IMR-90 (cell line): ENCODE data around the gene RERE. TPM values are rescaled to one million over a fixed set of nuclear protein-coding genes. Genes with fewer than 3 reads are reported as not detected.

Experiments
- ATAC-seq: fragments of 200-7000 bp; cut with Tn5 transposase; 2 replicates; pipeline ENCODE4 v1.9.1; 2020; ENCODE audit warnings: low read depth, mild to moderate bottlenecking, moderate library complexity
- BruUV-seq: library from RNA; stranded (reverse); fragments of 400-500 nt; replicated peaks from 2 replicates; lab custom pipeline; 2021; lab: Mats Ljungman, UMichigan
- CTCF ChIA-PET: fragments of 300-600 bp; formaldehyde crosslinking; extraction: SDS; loops from one replicate; lab custom pipeline; 2021; ENCODE audit warnings: antibody characterized with exemption; lab: Yijun Ruan, JAX
- POLR2A ChIA-PET: fragments of 300-600 bp; sonication (Branson Sonifier 250); formaldehyde crosslinking; loops from one replicate; lab custom pipeline; 2022; ENCODE audit warnings: antibody characterized with exemption; ENCODE audit not compliant: unreplicated experiment; lab: Charles Lee
- DNase-seq: peaks from one replicate; pipeline ENCODE4 v3.0.0; 2013
- H2AFZ ChIP-seq: replicated peaks from 2 replicates; pipeline ENCODE3; 2013; ENCODE audit warnings: low read length, mild to moderate bottlenecking; ENCODE audit not compliant: poor library complexity
- H2AK5ac ChIP-seq: 2 replicates; pipeline ENCODE4 v1.6.1; 2013; ENCODE audit warnings: low read depth, low read length, inconsistent platforms
- H2AK9ac ChIP-seq: replicated peaks from 2 replicates; pipeline ENCODE3; 2013; ENCODE audit warnings: mild to moderate bottlenecking, low read depth, low read length, moderate library complexity; ENCODE audit not compliant: poor library complexity
- H2BK120ac ChIP-seq: 2 replicates; pipeline ENCODE4 v1.6.1; 2013; ENCODE audit warnings: low read depth, low read length, inconsistent platforms
- H2BK15ac ChIP-seq: 3 replicates; pipeline ENCODE4 v1.6.1; 2013; ENCODE audit warnings: low read depth, low read length, inconsistent platforms
- H2BK20ac ChIP-seq: 2 replicates; pipeline ENCODE4 v1.6.1; 2013; ENCODE audit warnings: low read depth, mild to moderate bottlenecking, inconsistent platforms, low read length, moderate library complexity
- H2BK5ac ChIP-seq: 2 replicates; pipeline ENCODE4 v1.6.1; 2013; ENCODE audit warnings: mild to moderate bottlenecking, low read depth, low read length, inconsistent platforms; ENCODE audit not compliant: poor library complexity, severe bottlenecking
- H3K14ac ChIP-seq: replicated peaks from 2 replicates; pipeline ENCODE4 v1.6.1; 2013; ENCODE audit warnings: low read depth, low read length, inconsistent platforms
- H3K18ac ChIP-seq: 2 replicates; pipeline ENCODE4 v1.6.1; 2013; ENCODE audit warnings: low read depth, low read length, control low read depth
- H3K23ac ChIP-seq: 2 replicates; pipeline ENCODE4 v1.6.1; 2013; ENCODE audit warnings: low read depth, low read length, inconsistent platforms
- H3K27ac ChIP-seq: 2 replicates; pipeline ENCODE4 v1.5.1; 2013; ENCODE audit warnings: mild to moderate bottlenecking, control low read depth, low read length; ENCODE audit not compliant: insufficient read depth
- H3K27me3 ChIP-seq: 2 replicates; pipeline ENCODE4 v1.6.1; 2013; ENCODE audit warnings: low read length; ENCODE audit not compliant: control insufficient read depth, insufficient read depth
- H3K36me3 ChIP-seq: 2 replicates; pipeline ENCODE4 v1.6.1; 2013; ENCODE audit warnings: low read length, mixed read lengths; ENCODE audit not compliant: control insufficient read depth, insufficient read depth
- H3K4ac ChIP-seq: 2 replicates; pipeline ENCODE4 v1.6.1; 2013; ENCODE audit warnings: low read depth, low read length, inconsistent platforms
- H3K4me1 ChIP-seq: 2 replicates; pipeline ENCODE4 v1.6.1; 2013; ENCODE audit warnings: low read length, mixed read lengths; ENCODE audit not compliant: control insufficient read depth, insufficient read depth
- H3K4me2 ChIP-seq: 2 replicates; pipeline ENCODE4 v1.6.1; 2013; ENCODE audit warnings: low read depth, mild to moderate bottlenecking, control low read depth, low read length, moderate library complexity
- H3K4me3 ChIP-seq: 2 replicates; pipeline ENCODE4 v1.5.1; 2013; ENCODE audit warnings: low read depth, mild to moderate bottlenecking, control low read depth, low read length, moderate library complexity; ENCODE audit not compliant: insufficient read depth
- H3K56ac ChIP-seq: 2 replicates; pipeline ENCODE4 v1.6.1; 2013; ENCODE audit warnings: low read length, inconsistent platforms; ENCODE audit not compliant: insufficient read depth; ENCODE audit errors: extremely low read depth
- H3K79me1 ChIP-seq, 2 experiments: 2 replicates each; pipeline ENCODE4 v1.6.1; 2013; ENCODE audit warnings: low read length in 2 of 2, inconsistent platforms in 1 of 2, low read depth in 1 of 2
- H3K9ac ChIP-seq: 2 replicates; pipeline ENCODE4 v1.6.1; 2013; ENCODE audit warnings: low read depth, low read length, control low read depth
- H3K9me1 ChIP-seq: 2 replicates; pipeline ENCODE4 v1.6.1; 2013; ENCODE audit warnings: low read length, inconsistent platforms; ENCODE audit not compliant: insufficient read depth
- H3K9me3 ChIP-seq: 2 replicates; pipeline ENCODE4 v1.6.1; 2013; ENCODE audit warnings: low read length; ENCODE audit not compliant: control insufficient read depth, insufficient read depth
- H4K20me1 ChIP-seq: 2 replicates; pipeline ENCODE4 v1.6.1; 2013; ENCODE audit warnings: low read length, inconsistent platforms; ENCODE audit not compliant: insufficient read depth
- H4K5ac ChIP-seq: 2 replicates; pipeline ENCODE4 v1.6.1; 2013; ENCODE audit warnings: mild to moderate bottlenecking, low read depth, low read length, control low read depth
- H4K8ac ChIP-seq, 2 experiments: 2 replicates each; pipeline ENCODE4 v1.6.1; 2013; ENCODE audit warnings: low read depth in 2 of 2, low read length in 2 of 2, control low read depth in 1 of 2, inconsistent platforms in 1 of 2
- H4K91ac ChIP-seq: 2 replicates; pipeline ENCODE4 v1.6.1; 2013; ENCODE audit warnings: low read depth, low read length, inconsistent platforms; ENCODE audit not compliant: insufficient read depth
- CTCF ChIP-seq: conservative IDR thresholded peaks from 2 replicates; pipeline ENCODE4 v1.5.1; 2012; ENCODE audit warnings: mild to moderate bottlenecking, low read depth, low read length, improper control_type of control experiment
- FOS ChIP-seq: fragments of 150-350 bp; IDR thresholded peaks from 2 replicates; pipeline ENCODE4 v1.6.1; 2016; ENCODE audit warnings: low read depth, low read length
- WGBS, 2 experiments: methylation state at CpG; one replicate each; pipeline versions ENCODE4 v1.1.5 to v1.1.7; 2013; ENCODE audit warnings: missing lambda C conversion rate in 2 of 2; ENCODE audit not compliant: insufficient read length in 1 of 2; ENCODE audit errors: extremely low coverage in 2 of 2; 5-methylcytosine and 5-hydroxymethylcytosine counted together
- dilution Hi-C: fragments of 300-500 bp; cut with HindIII; formaldehyde crosslinking; loops from one replicate; pipeline ENCODE4 v1.14.3; 2018; ENCODE audit warnings: low sequenced_read_pairs; ENCODE audit not compliant: unreplicated experiment
- in situ Hi-C: fragments of 300-500 bp; cut with MboI; formaldehyde crosslinking; loops from 3 replicates; pipeline ENCODE4 v1.14.3; 2019; ENCODE audit warnings: low sequenced_read_pairs, inconsistent platforms, mixed read lengths
- intact Hi-C: fragments of 100-400 bp; cut with micrococcal nuclease; formaldehyde crosslinking; loops from 2 replicates; pipeline ENCODE4 v1.10.0; 2022
- polyA plus RNA-seq, 3 experiments: library from polyadenylated mRNA; depleted of rRNA; stranded (reverse); fragments of >200 nt; gene quantifications; 2 replicates each; pipeline ENCODE4 v1.2.3, GENCODE V29; 2012; ENCODE audit warnings: low replicate concordance in 1 of 3
- total RNA-seq: library from RNA; depleted of rRNA; stranded (reverse); fragments of >200 nt; gene quantifications from 2 replicates; pipeline ENCODE4 v1.2.3, GENCODE V29; 2012

RERE gene
- total and polyA plus RNA-seq, 2 of the 4 experiments (the other 2 are of a cell fraction) = 11.5 to 25.1 TPM

GRCh38 chr1:8441426-8441825 lies 376.0 kb downstream of the RERE start:
- TF ChIP-seq CTCF = no peak
- TF ChIP-seq FOS = peak; percentile 25; the same call in 1 of the 2 replicates
- H3K23ac ChIP-seq = peak overlapping the region; percentile 66
- 0 out of 2 replicates have a peak, but pooled peaks cover 8% of the 10 kb centered on the region for H4K20me1 ChIP-seq
- peak overlapping the region; percentile 98 for H3K27ac ChIP-seq
- peak overlapping the region; percentile 77 for H2AFZ ChIP-seq
- H4K5ac ChIP-seq = peak overlapping the region; percentile 85
- peak overlapping the region; percentile 61 to 89; a peak in 3 of 4 replicates for H4K8ac ChIP-seq
- H3K27me3 ChIP-seq = no peaks in the 10 kb centered on the region
- no peaks in the 10 kb centered on the region for H3K9me3 ChIP-seq
- peak overlapping the region; percentile 98 for H2BK5ac ChIP-seq
- ChIA-PET POLR2A (no interaction called here), CTCF (interaction anchor here (1.1 to 1.2 kb wide), 2 partner anchors 33 to 51 kb away, joined by 3 to 5 read pairs; no protein-coding TSS in a partner anchor)
- peak overlapping the region; percentile 95 for H4K91ac ChIP-seq
- peaks cover 37 to 57% of the 10 kb centered on the region in 2 experiments; a peak in 3 of 4 replicates for H3K79me1 ChIP-seq
- 0 out of 2 replicates have a peak overlapping the region, but pooled peaks have one; percentile 35 for H3K56ac ChIP-seq
- H3K4me3 ChIP-seq = no peak overlapping the region
- H2BK15ac ChIP-seq = peak overlapping the region; percentile 30; the same call in 2 of the 3 replicates
- peak overlapping the region; percentile 90 for H3K4ac ChIP-seq
- peak overlapping the region; percentile 40 for H3K4me2 ChIP-seq
- peak overlapping the region; percentile 94 for H3K18ac ChIP-seq
- in situ Hi-C loops (no loop called here), dilution Hi-C loops (no loop called here), intact Hi-C loops (no loop called here)
- ATAC-seq = peak; percentile 33
- peak overlapping the region; percentile 91 for H2BK120ac ChIP-seq
- peak; percentile 76 for DNase-seq
- H2BK20ac ChIP-seq = peak overlapping the region; percentile 88
- 0 out of 2 replicates have a peak, but pooled peaks cover 3% of the 10 kb centered on the region for H3K36me3 ChIP-seq
- WGBS, 2 experiments = no CpG with 5 or more reads among the region's 3 CpGs
- H3K4me1 ChIP-seq = peaks cover 16% of the 10 kb centered on the region
- peaks cover 12% of the 10 kb centered on the region for H3K9me1 ChIP-seq
- peak overlapping the region; percentile 65 for H2AK5ac ChIP-seq
- H3K9ac ChIP-seq = peak overlapping the region; percentile 47
- H3K14ac ChIP-seq = peak overlapping the region; percentile 77
- no TSS peak for BruUV-seq
- H2AK9ac ChIP-seq = peak overlapping the region; percentile 60
